ENCODE results near the gene COL25A1.

DNA sequence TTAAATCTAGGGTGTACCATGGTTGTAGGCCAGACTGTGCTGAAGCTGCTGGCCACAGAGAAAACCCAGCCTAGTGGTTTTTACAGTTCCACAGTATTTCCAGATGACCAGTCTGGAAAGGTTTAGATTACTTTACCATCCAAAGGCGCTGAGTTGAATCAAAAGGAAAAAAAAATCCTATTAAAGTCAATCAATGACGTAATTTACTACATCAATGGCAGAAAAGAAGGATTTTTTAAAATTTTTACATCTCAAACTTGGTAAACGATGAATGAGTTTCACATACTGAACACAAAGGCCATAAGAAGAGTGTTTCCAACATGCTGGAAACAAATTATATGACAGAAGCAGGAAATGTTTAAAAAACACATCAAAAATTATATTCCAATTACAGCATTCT lies 409.0 kb downstream of the COL25A1 start:
- no peak for TF ChIP-seq CTCF (conservative IDR thresholded peaks at IDR 0.05; ENCODE audit: low read depth, low read length)
- no peak for TF ChIP-seq EZH2 (IDR thresholded peaks at IDR 0.05; ENCODE audit: borderline replicate concordance, low read depth, low read length, poor library complexity, severe bottlenecking)
